NCI-H1694 (cell line): ENCODE data around the gene ESR1.
"Not testable (repeated sequence)": the region's sequence is repeated elsewhere in the genome, so short reads cannot be mapped to it uniquely, and the experiment has no call there.

Source experiments
- DNase-seq: peaks from one replicate; lab custom pipeline; 2025; lab: John Stamatoyannopoulos, UW

Gene ESR1

DNA sequence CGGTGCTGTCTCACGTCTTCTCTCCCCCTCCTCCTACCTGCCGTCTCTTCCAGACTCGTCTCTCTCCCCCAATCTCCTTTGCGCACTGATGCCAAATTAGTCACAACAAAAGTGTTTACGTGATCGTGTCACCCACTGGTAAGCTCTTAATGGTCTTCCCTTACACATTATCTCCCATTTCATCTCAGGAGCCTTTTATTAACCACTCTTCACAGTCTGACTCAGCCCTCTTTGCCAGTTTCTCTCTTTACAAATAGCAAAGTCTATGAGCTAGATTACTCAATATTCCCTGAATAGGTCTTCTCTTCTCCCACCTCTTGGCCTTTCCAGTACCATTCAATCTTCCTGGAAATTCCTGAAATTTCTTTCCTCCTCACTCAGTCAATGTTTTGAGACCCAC is 247.0 kb downstream of the ESR1 start:
- DNase-seq: no peak

DNA sequence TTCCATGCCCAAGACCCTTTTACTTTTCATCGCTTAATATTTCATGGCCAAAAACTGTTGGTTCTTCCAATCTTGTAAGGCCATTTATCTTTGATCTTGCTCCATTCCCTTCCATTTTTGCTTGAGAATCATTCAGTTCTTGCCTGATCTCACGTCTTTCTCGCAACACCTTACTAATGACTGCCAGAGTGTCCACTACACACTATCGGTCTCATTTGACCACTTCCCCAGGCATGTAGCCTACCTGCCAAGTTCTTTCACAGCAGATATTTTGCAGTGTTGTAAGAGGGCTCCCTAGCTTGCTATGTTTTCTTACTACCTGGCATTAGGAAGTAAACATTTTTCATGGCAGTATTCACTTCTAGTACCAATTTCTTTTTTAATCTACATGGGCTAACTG is 248.0 kb downstream of the ESR1 start:
- DNase-seq: no peak

DNA sequence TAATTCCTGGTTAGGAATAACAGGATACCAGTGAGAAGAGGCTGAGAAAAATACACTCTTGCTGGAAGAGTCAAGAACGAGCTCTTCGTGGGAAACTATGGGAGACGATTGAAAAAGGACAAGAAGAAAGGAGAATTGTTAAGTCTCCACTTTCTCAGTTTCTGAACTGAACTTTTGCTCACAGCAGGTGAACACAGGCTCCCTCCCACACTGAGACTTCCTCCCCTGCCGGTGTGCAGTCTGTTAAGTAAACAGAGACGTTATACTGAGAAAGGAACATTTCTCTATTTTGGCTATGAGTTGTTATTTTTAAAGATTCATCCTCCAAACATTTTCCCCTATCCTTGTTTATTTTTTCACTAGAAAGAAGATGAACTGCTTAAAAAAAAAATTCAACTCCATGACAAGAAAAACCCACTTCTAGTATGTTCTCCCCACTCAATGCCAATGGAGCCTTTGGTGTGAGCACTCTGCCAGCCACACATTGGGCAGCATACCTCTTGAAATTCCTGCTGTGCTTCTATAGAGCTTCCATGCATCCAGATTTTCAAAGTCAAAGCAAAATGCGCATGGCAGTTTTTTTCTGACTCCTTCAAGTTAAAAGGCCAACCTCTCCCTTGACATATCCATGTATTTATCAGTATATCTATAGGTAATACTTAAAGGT is 250.5 kb downstream of the ESR1 start:
- no peak for DNase-seq

DNA sequence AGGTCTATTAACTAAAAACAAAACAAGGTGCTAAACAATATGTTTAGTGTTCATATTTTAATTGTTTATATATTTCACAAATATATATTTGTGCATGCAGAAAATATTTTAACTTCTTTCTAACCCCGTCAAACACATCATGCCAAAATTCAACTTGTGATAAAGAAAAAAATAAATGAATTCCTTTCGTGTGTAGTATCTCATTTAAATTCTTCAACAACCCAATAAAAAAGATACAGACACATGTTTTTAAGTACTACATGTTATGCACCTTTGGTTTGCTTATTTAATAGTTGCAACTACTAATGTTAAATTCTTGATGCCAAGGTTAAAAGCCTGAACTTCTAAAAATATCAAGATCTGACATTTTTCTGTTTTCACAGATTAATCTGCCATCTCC is 252.4 kb downstream of the ESR1 start:
- DNase-seq: no peak

DNA sequence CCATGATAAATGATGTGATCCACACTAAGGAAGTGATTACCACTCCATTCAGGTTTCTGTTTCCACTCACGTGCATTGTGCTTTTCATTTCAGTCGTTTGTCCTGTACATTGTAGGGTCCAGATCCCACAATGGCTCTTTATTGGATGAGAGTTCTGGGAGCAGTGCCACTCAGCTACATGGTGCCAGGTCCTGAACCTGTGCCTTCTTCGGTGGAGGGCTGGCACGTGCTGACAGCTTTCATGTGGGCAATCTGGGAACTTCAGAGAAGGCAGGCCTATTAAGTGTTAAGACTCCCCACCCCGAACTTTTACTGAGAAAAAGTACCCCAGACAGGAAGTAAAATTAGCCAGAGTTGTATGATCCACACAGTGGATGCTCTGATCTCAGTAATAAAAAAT is 255.0 kb downstream of the ESR1 start:
- DNase-seq: no peak

DNA sequence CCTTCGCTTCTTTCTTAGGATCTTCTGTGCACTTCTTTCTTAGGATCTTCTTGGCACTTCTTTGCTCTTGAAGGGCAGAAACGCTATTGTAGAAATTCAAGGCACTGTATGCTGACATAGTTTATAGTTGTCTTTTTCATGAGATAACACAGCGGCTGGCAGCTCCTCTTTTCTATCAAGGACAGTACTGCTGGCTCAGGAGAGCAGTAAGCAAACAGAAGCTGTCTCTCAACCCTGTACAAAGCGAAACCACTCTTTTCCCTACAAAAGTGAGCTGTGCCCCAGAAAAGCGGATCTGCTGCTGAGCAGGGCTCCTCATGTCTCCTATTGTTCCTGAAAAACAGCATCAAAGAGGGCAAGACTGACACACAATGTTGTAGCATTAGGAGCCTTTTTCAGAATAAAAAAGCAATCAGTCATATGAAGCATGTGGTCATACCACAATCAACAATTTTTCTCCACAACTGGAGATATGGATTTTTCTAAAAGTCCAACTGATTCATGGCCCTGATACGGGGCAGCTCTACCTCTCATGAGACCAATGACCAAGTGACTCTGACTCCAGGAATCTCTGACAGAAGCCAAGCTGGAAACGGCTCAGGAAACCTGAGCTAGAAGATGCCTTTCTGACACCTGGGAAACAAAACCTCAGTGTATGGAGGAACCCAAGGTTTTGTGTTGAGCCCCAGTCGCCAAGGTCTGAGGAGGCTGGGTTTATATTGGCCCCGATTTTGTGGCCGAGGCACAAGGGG is 255.9 kb downstream of the ESR1 start:
- no peak for DNase-seq

DNA sequence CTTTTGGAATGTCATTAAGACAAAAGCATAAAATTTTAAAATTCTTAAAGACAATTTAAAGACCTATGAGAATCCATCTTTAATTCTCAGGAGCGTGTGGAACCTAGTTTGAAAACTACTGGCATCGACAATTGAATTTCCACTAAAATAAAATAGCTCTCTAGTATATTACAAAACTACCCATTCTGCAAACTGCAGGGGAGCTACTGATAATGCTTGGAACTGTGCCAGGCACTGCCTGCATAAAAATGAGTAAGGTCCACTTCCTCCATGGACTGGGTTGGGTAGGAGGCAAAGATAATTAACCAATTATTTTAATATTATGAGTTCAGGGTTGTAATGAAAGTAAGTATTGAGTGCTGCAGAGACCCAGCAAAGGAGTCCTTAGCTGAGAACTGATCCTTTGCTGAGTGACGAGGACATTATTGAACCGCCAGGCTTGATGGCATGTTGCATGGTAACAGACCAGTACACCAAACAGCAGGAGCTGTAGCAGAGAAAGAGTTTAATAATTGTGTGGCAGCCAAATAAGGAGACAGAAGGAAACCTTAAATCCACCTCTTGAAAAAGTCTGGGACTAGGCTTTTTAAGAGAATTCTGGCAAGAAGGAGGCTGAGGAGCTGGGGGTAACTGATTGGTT is 261.3 kb downstream of the ESR1 start:
- no peak for DNase-seq

DNA sequence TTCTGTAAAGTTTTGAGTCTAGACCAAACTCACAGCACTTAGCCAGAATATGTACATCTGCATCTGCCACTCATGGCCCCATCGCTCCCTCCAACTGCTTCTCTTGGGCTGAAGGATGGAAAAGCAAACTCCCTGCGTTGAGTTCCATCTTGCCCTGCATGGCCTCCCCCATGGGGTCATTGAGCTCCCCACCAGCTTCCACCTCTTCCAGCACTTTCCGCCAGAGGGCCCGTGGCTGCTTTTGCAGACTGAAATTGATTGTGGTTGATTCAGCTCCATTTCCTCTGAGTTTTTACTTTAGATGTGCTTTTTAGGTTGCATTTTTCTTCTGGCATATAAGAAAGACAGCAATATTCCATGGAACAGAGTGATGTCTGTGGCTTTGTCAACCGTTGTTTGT is 263.1 kb downstream of the ESR1 start:
- no peak for DNase-seq

DNA sequence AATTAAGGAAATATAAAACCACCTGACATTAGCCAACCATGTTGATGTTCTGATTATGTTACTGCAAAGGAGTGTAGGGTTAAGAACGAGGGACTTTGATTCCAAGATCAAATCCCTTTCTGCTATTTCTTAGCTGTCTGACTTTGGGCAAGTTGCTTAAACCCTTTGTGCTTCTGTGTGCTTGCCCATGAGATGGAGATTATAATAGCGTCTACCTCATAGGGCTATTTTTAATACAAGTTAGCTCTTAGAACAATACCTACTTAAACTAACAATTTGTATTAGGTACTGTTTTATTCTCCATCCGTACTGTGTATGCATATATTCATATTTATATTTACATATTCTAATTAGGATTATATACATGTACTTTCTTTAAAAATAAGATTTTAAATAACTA is 263.8 kb downstream of the ESR1 start:
- no peak for DNase-seq

DNA sequence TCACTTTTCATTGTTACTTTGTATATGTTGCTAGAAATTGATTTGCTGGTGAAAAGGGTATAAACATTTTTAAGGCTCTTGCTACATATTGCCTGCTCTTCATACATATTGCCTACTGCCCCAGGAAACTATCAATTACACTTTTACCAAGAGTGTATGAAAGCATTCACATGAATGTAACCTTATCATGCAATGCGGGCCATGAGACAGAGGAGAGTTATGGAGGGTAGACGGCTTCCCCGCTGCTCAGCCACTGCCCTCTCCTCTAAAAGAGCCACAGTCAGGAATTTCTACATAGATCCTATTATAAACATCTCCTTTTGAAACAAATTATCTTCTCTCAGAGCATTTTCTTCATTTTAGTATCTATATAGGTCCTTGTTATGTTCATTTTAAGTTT is 264.4 kb downstream of the ESR1 start:
- no peak for DNase-seq

DNA sequence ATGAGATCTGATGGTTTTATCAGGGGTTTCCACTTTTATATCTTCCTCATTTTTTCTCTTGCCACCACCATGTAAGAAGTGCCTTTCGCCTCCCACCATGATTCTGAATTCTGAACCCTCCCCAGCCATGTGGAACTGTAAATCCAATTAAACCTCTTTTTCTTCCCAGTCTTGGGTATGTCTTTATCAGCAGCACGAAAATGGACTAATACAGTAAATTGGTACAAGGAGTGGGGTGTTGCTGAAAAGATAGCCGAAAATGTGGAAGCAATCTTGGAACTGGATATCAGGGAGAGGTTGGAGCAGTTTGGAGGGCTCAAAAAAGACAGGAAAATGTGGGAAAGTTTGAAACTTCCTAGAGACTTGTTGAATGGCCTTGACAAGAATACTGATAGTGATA is 268.8 kb downstream of the ESR1 start:
- not testable (repeated sequence) for DNase-seq

DNA sequence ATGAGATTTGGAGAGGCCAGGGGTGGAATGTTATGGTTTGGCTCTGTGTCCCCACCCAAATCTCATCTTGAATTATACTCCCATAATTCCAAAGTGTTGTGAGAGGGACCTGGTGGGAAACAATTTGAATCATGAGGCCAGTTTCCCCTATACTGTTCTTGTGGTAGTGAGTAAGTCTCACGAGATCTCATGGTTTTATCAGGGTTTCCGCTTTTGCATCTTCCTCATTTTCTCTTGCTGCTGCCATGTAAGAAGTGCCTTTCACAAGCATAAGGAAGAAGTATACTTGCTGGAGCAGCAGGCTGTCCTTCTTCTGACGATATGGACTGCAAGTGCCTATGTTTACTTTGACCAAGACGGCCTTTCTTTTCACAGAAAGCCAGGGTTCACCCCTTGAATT is 270.5 kb downstream of the ESR1 start:
- no peak for DNase-seq

DNA sequence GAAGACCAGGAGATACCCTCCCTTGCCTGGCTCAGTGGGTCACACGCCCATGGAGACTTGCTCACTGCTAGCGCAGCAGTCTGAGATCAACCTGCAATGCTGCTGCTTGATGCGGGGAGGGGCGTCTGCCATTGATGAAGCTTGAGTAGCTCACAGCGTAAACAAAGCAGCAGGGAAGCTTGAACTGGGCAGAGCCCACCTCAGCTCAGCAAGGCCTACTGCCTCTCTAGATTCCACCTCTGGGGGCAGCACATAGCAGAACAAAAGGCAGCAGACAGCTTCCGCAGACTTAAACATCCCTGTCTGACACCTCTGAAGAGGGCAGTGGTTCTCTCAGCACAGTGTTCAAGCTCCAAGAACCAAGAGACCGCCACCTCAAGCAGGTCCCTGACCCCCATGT is 271.3 kb downstream of the ESR1 start:
- no peak for DNase-seq

DNA sequence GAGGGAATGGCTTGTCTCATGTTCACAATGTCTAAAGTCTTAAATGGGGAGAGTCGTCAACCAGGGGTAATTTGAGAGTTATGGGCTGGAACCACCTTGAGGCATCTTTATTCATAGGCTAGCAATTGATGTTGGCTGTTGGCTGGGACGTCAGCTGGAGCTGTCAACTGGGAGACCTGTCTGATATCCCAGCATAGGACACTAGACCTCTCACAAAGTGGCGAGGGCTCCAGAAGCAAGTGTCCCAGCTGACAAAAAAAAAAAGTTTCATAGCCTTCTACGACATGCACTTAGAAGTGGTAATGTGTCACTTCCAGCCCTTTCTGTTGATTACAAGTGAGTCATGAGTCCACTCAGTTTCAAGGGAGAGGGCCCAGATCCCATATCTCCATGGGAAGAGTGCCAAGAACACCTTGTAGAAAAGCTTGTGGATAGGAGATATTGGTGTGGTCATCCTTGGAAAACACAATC is 278.0 kb downstream of the ESR1 start:
- DNase-seq: no peak

DNA sequence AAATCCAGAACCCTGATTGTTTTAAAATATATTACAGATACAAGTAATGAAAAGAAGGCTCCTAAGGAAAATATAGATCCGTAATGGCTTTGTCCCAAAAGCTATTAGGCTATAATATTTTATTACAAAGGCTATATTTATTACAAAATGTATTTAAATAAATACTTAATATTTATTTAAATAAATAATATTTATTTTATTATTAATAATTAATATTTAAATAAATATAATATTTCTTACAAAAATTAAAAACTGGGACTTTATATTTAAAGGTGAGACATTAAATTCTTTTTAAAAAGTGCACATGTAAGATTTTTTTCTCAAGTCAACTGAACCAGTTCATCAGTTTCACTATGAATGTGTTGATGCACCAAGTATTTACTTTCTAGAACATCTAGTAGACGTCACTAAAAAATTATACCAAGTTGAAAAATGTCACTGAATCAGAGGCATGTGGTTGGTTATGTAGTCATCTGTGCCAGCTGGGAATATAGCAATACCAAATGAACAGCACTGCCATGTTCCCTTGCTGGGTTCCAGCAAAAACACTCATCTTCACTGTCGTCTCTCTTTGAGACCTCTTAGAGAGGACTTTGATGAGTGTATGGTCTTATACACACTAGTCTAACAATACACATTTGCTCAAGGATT is 278.9 kb downstream of the ESR1 start:
- DNase-seq: no peak

DNA sequence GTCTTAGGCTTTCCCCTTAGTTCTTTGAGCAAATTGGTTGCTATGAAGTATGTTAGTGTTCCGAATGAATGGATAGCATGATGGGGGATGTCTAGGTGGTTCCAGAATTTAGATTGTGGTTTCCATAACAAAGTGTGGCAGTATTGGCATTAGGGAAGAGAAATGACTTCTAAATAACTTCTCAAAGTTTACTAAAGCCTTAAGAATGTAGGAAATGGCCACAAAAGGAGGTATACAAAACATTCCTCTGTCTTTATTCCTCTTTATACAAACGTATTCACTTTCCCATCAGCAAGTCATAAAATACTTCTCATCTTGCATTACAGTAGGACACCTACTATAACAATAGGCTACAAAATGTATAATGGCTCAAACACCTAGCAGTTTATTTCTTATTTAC is 279.6 kb downstream of the ESR1 start:
- DNase-seq: no peak

DNA sequence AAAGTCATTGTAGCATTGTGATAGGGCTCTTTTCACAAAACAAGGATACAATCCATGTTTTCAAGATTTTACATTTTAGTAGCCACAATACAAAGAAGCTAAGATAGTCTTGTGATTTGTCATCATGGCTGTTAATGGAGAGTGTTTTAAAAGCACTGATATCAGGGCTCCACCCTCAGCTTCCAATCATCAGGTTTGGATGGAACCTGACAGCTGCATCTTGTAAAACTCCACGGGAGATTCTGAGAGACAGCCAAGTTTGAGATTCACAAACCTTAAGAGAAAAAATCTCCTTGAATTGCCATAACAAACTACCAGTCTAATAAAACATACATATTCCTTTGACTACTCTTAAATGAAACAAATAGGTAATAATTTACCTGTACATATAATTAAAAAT is 280.2 kb downstream of the ESR1 start:
- no peak for DNase-seq

DNA sequence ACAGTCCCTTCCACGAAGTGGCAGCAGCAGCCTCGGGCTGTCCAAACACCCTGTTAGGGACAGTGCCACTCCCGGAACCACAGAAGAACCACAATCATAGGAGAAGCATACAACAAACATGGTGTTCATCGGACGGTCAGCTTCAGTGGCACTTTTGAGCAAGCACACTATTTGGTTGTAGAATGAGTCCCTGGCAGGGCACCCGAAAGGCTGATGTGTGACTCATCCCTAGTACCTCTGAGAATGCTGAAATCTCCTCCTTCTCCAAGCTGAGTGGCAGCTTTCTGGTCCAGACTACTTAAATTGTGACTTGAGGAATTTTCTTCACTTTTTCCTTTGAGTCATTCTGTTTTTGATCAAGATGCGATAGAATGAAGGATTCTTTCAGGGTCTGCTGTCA is 282.5 kb downstream of the ESR1 start:
- no peak for DNase-seq

DNA sequence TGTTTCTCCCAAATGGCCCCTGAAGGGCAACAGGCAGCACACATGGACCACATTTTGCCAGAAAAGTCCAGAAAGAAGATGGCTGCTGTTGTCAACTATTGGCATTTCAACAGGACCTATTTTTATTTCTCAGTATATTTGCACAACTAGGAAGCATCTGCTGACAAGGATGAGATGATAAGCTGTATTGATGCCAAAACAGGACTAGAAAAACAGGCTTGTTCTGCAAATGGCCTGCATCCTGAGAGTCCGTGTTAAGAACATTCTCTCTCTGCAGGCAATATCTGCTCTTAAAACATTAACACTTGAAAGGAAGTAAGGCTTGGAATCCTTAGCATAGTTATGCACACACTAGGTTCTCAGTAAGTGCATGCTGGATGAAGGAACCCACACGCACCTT is 283.7 kb downstream of the ESR1 start:
- no peak for DNase-seq

DNA sequence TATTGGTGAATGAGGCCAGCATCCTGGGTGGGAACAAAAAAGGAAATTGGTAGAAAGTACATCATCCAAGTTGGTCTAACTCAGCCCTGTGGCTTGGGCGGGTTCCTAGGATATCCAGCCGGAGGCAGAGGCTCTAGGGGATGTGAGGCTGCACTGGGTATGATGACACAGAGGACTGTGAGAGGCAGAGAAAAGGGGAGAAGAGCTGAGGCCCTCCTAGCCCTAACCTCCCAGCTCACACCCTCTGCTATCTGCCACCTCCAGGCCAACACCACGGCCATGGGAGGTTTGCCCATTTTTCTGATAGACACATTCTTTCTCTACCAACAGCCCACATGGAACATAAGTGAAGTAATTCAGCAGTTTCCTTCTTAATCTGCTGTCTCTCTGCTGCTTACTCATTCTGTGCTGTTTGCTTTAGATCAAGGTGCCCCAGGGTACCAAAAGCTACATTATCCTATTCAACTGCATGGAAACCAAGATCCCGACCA is 284.4 kb downstream of the ESR1 start:
- DNase-seq: no peak

DNA sequence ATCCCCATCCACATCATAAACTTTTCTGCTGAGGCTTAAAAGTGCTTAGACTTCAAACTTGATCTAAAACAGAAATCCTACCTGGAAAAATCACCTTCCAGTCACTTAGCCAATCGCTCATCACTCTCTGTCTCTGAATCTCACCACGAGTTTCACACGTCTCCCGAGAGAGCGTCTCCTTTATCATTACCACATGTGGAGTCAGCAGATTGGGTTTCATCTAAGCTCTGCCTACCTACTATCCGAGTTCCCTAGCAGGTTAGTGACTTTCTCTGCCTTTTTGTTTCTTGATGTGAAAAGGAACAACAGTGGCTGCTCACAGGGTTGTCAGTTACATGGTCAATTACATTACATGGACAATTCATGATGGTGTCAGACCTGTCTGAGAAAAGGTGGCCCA is 286.2 kb downstream of the ESR1 start:
- DNase-seq: no peak

DNA sequence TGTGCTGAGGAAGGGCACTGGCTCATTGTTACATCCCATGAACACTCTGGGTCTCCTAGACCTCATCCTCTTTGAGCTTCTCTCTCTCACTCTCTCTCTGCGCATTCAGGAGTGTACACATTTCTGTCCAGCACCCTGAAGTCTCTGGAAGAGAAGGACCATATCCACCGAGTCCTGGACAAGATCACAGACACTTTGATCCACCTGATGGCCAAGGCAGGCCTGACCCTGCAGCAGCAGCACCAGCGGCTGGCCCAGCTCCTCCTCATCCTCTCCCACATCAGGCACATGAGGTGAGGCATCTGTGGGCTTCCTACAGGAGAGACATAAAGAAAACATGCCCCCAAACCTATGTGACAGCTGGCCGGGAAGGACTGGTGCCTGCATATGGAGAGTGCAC is 286.8 kb downstream of the ESR1 start:
- DNase-seq: no peak
